Activated CD8-positive, alpha-beta T cell treated with anti-CD3 and anti-CD28 coated beads for 36 hours (primary cell): ENCODE results near the gene KAZN. TPM values are rescaled to one million over a fixed set of nuclear protein-coding genes. Genes with fewer than 3 reads are reported as not detected.

Experiments used
- ATAC-seq: fragments of 200-7000 bp; cut with Tn5 transposase; one replicate; pipeline ENCODE4 v1.10.0; 2021; ENCODE audit warnings: mild to moderate bottlenecking, moderate library complexity
- CTCF ChIA-PET: fragments of 350-600 bp; sonication (Branson Sonifier 250); formaldehyde crosslinking; loops from one replicate; lab custom pipeline; 2021; ENCODE audit warnings: antibody characterized with exemption; lab: Charles Lee
- POLR2A ChIA-PET: fragments of 350-600 bp; sonication (Branson Sonifier 250); formaldehyde crosslinking; loops from one replicate; lab custom pipeline; 2021; ENCODE audit warnings: antibody characterized with exemption; lab: Charles Lee
- DNase-seq: peaks from one replicate; pipeline ENCODE4 v3.0.0-alpha.2; 2020
- H3K27ac Mint-ChIP-seq: one replicate; pipeline ENCODE4 v1.8.0; 2021; ENCODE audit warnings: mild to moderate bottlenecking, mixed read lengths
- H3K27me3 Mint-ChIP-seq: one replicate; pipeline ENCODE4 v1.8.0; 2021; ENCODE audit warnings: mixed read lengths
- H3K36me3 Mint-ChIP-seq: one replicate; pipeline ENCODE4 v1.8.0; 2021; ENCODE audit warnings: low read depth, mixed read lengths
- H3K4me1 Mint-ChIP-seq: one replicate; pipeline ENCODE4 v1.8.0; 2021; ENCODE audit warnings: low read depth, mixed read lengths
- H3K4me3 Mint-ChIP-seq: one replicate; pipeline ENCODE4 v1.8.0; 2021; ENCODE audit warnings: mild to moderate bottlenecking, moderate library complexity, mixed read lengths
- H3K9me3 Mint-ChIP-seq: one replicate; pipeline ENCODE4 v1.8.0; 2021; ENCODE audit warnings: mixed read lengths
- CTCF ChIP-seq: fragments of 200-600 bp; IDR thresholded peaks from one replicate; pipeline ENCODE4 v1.8.0; 2022; ENCODE audit warnings: antibody characterized with exemption, mild to moderate bottlenecking
- intact Hi-C: fragments of 100-400 bp; cut with micrococcal nuclease; formaldehyde crosslinking; loops from one replicate; pipeline ENCODE4 v1.10.0; 2022
- total RNA-seq, 2 experiments: library from RNA; stranded (reverse); gene quantifications; one replicate each; pipeline ENCODE4 v1.2.3, GENCODE V29; 2021

Gene KAZN
- total RNA-seq, 2 experiments from 2014 or later: 1.7 to 1.9 TPM

DNA sequence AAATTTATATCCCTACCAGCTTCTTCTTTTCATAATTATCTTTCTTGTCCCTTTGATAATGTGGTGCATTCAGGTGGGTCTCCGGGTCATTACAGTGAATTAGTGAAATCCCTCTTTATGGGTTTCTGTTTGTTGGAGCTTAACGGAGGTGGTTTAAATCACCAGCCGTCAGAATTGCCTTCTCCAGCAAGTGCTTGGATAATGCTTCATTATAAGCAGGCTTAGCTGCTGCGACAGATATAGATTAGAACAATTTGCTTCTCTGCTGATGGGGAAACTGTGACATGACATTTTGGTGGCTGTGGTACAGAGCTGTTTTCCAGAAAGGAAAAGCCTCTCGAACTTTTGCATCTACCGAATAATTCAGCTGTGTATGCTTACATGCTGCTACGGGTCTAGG, 56.9 kb downstream of the KAZN start:
- H3K27ac Mint-ChIP-seq: no peak overlapping the region
- ATAC-seq (no peak), DNase-seq (no peak)
- ChIA-PET CTCF (no interaction called here), POLR2A (no interaction called here)
- H3K27me3 Mint-ChIP-seq: peaks cover 4% of the 10 kb centered on the region
- no peaks in the 10 kb centered on the region for H3K36me3 Mint-ChIP-seq
- no peaks in the 10 kb centered on the region for H3K4me1 Mint-ChIP-seq
- intact Hi-C loops: no loop called here
- no peaks in the 10 kb centered on the region for H3K9me3 Mint-ChIP-seq
- TF ChIP-seq CTCF: no peak
- H3K4me3 Mint-ChIP-seq: no peak overlapping the region

DNA sequence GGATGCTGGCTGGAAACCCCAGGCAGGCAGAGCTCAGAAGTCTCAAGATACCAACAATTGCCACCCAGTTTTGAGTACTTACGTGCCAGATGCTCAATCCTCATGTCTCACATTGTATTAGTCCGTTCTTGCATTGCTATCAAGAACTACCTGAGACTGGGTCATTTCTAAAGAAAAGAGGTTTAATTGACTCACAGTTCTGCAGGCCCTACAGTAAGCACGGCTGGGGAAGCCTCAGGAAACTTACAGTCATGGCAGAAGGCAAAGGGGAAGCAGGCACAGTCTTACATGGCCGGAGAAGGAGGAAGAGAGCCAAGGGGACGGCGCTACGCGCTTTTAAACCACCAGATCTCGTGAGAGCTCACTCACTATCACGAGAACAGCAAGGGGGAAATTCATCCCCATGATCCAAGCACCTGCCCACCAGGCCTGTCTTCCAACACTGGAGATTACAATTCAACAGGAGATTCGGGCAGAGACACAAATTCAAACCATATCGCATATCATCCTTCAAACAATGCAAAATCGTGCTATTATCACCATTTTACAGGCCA, 58.0 kb downstream of the KAZN start:
- ATAC-seq: no peak
- Mint-ChIP-seq H3K36me3 (no peaks in the 10 kb centered on the region), H3K4me3 (no peak overlapping the region), H3K27me3 (peaks cover 6% of the 10 kb centered on the region), H3K4me1 (no peaks in the 10 kb centered on the region), H3K27ac (no peak overlapping the region), H3K9me3 (no peaks in the 10 kb centered on the region)
- POLR2A ChIA-PET: no interaction called here
- no peak for TF ChIP-seq CTCF
- no peak for DNase-seq
- intact Hi-C loops: no loop called here
- CTCF ChIA-PET: no interaction called here

DNA sequence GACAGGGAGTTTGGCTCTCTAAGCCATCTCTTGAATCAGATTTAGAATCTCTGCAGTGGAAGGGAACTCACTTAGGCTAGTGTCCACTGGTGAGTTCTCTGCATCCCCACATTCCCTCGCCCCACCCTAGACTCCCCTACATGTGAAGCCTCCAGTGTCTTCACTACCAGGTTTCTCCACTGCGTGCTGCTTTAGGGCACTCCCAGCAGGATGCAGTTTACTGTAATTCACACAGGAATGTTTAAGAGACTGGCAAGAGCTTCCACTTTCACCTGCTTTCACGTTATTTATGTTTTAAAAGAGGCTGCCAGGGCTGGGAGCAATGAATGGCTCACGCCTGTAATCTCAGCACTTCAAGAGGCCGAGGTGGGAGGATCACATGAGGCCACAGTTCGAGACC, 60.2 kb downstream of the KAZN start:
- ChIA-PET CTCF (no interaction called here), POLR2A (no interaction called here)
- no peaks in the 10 kb centered on the region for H3K4me1 Mint-ChIP-seq
- H3K27me3 Mint-ChIP-seq: peaks cover 6% of the 10 kb centered on the region
- no peak overlapping the region for H3K4me3 Mint-ChIP-seq
- H3K36me3 Mint-ChIP-seq: no peaks in the 10 kb centered on the region
- ATAC-seq: no peak
- no peak overlapping the region for H3K27ac Mint-ChIP-seq
- DNase-seq: no peak
- no peak for TF ChIP-seq CTCF
- H3K9me3 Mint-ChIP-seq: no peaks in the 10 kb centered on the region
- intact Hi-C loops: no loop called here

DNA sequence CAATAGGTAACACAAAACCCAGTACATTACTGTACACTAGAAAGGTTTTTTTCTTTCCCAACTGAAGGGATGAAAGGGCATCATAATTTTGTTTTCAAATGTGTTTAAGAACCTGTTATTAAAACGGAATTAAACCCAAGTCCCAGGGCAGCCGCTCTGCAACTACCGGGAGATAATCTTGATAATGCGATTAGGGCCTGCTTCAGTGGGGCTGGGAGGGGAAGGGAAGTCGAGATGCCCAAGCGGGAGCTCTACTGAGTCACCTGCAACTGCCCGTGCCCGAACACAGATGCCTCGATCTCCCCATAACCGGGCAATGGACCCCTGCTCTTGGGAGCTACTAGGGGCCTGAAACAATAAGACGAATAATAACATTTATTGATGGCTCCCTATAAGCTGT, 61.4 kb downstream of the KAZN start:
- H3K27ac Mint-ChIP-seq: no peak overlapping the region
- ATAC-seq (no peak), DNase-seq (no peak)
- peaks cover 6% of the 10 kb centered on the region for H3K27me3 Mint-ChIP-seq
- H3K4me3 Mint-ChIP-seq: no peak overlapping the region
- ChIA-PET POLR2A (no interaction called here), CTCF (no interaction called here)
- no peaks in the 10 kb centered on the region for H3K9me3 Mint-ChIP-seq
- no peaks in the 10 kb centered on the region for H3K36me3 Mint-ChIP-seq
- intact Hi-C loops: no loop called here
- TF ChIP-seq CTCF: no peak
- H3K4me1 Mint-ChIP-seq: no peaks in the 10 kb centered on the region

DNA sequence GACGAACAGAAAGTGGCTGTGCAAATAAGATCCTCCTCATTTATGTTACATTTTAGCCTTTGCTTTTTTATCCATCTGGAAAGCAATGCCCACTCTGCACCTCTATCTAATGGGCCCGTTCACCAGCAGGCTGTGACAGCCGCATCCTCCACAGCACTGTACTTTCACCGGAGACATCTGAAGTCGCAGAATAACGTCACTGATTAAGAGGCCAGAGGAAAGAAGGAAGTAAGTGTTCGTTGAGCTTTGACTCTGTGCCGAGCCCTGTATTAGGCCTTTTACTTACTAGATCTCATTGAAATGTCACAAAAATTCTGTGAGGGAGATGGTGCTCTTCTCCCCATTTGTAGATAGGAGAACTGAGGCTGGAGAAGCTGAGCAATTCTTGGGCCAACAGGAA, 62.3 kb downstream of the KAZN start:
- ChIA-PET CTCF (no interaction called here), POLR2A (no interaction called here)
- TF ChIP-seq CTCF: no peak
- no peaks in the 10 kb centered on the region for H3K9me3 Mint-ChIP-seq
- peaks cover 7% of the 10 kb centered on the region for H3K27me3 Mint-ChIP-seq
- ATAC-seq (no peak), DNase-seq (no peak)
- H3K4me1 Mint-ChIP-seq: no peaks in the 10 kb centered on the region
- intact Hi-C loops: no loop called here
- no peak overlapping the region for H3K27ac Mint-ChIP-seq
- H3K36me3 Mint-ChIP-seq: no peaks in the 10 kb centered on the region
- H3K4me3 Mint-ChIP-seq: no peak overlapping the region
